Measurements from ENCODE around the gene BORCS6. TPM values are rescaled to one million over a fixed set of nuclear protein-coding genes. Genes with fewer than 3 reads are reported as not detected.

Gene BORCS6
- total and polyA plus RNA-seq, 11 donors: 5.1 to 13.5 (median 8.1) TPM

GRCh38 chr17:8153525-8153956, 36.4 kb downstream of the BORCS6 start:
- no peaks in the 10 kb centered on the region for H3K9me3 ChIP-seq
- H3K36me3 ChIP-seq: peaks cover 2 to 33% (median 24%) of the 10 kb centered on the region in 9 donors
- peaks cover 25 to 80% (median 47%) of the 10 kb centered on the region in 12 donors for H3K4me1 ChIP-seq
- peak; percentile 67 to 91 (median 85) for DNase-seq
- WGBS, 4 donors: 18 to 29% (median 21%) methylated on average over 13 of the region's 13 CpGs
- TF ChIP-seq CTCF (IDR thresholded peaks at IDR 0.05) (no peak), POLR2A (IDR thresholded peaks at IDR 0.05) (peak; percentile 7 to 17)
- peak; percentile 4 to 33 (median 14) for ATAC-seq
- H3K27ac ChIP-seq: peak overlapping the region; percentile 98 to 100 (median 100)
- intact Hi-C loops (cut with DNase I): loop anchor here in 4 of 10 donors (2.0 to 10.0 kb wide), 4 partner anchors 15 to 311 kb away; partner anchors contain the start of genes CYB5D1 (in 1 of the 4), NAA38 (in 1 of the 4) and TMEM88 (in 1 of the 4)
- H3K27me3 ChIP-seq: no peaks in the 10 kb centered on the region
- H3K4me3 ChIP-seq: peak overlapping the region in 11 of 12 donors; percentile 15 to 97 (median 85)

GRCh38 chr17:8153031-8153451, 36.9 kb downstream of the BORCS6 start:
- Histone ChIP-seq H3K9me3 (no peaks in the 10 kb centered on the region), H3K4me1 (peaks cover 23 to 75% (median 47%) of the 10 kb centered on the region in 12 donors), H3K4me3 (peak overlapping the region in 10 of 12 donors; percentile 67 to 97 (median 86)), H3K27ac (peak overlapping the region; percentile 98 to 100 (median 100)), H3K36me3 (peaks cover 2 to 35% (median 29%) of the 10 kb centered on the region in 9 donors), H3K27me3 (no peaks in the 10 kb centered on the region)
- intact Hi-C loops (cut with DNase I): loop anchor here in 4 of 10 donors (2.0 to 10.0 kb wide), 4 partner anchors 14 to 311 kb away; partner anchors contain the start of genes CYB5D1 (in 1 of the 4), NAA38 (in 1 of the 4) and TMEM88 (in 1 of the 4)
- ATAC-seq (no peak), DNase-seq (peak in 1 of 5 donors; percentile 40)
- WGBS, 4 donors: 38 to 55% (median 44%) methylated on average over 6 to 7 of the region's 7 CpGs
- TF ChIP-seq CTCF (IDR thresholded peaks at IDR 0.05) (no peak), POLR2A (IDR thresholded peaks at IDR 0.05) (no peak)

GRCh38 chr17:8152112-8152775, 37.7 kb downstream of the BORCS6 start, which contains the start of gene PER1:
PER1 (minus strand) TSS chr17:8152404; CDS start chr17:8150706, 1,698 bp downstream.
- 2 to 3% (median 2%) methylated on average over 35 to 42 of the region's 42 CpGs for WGBS, 4 donors
- Histone ChIP-seq H3K9me3 (no peaks in the 10 kb centered on the region), H3K27me3 (no peaks in the 10 kb centered on the region), H3K27ac (peak within 1 kb of the TSS; percentile 98 to 100 (median 100)), H3K36me3 (peaks cover 2 to 43% (median 37%) of the 10 kb centered on the region in 9 donors), H3K4me1 (peaks cover 23 to 71% (median 52%) of the 10 kb centered on the region in 12 donors), H3K4me3 (peak within 1 kb of the TSS; percentile 51 to 97 (median 82))
- TF ChIP-seq CTCF (IDR thresholded peaks at IDR 0.05) (no peak), POLR2A (IDR thresholded peaks at IDR 0.05) (peak; percentile 93 to 96)
- DNase-seq: peak; percentile 96 to 99 (median 99)
- intact Hi-C loops (cut with DNase I): loop anchor here in 4 of 10 donors (2.0 to 10.0 kb wide), 4 partner anchors 13 to 310 kb away; partner anchors contain the start of genes CYB5D1 (in 1 of the 4), NAA38 (in 1 of the 4) and TMEM88 (in 1 of the 4)
- peak; percentile 43 to 66 (median 56) for ATAC-seq
